ENCODE results near the gene PTPRN2.
"Not testable (repeated sequence)": the region's sequence is repeated elsewhere in the genome, so short reads cannot be mapped to it uniquely, and the experiment has no call there.

Gene PTPRN2

DNA sequence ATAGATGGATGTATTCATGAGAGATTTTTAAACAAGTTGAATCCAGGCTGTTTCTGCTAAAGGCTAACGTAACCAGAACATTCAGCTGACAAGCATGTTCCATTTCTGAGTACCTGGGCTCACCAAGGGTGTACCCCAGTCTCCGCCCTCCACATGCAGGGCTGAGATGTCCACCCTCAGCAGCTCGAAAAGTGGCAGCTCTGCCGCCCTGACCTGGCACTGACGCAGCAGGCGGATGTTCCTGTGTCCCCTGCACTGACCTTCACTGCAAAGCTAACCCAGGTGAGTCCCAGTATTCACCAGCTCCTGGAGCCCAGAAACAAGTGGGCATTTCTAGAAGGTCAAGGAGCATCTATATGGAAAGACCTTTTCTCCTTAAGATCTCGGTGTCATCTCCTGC is 437.4 kb downstream of the PTPRN2 start:
- DNase-seq = no peak

DNA sequence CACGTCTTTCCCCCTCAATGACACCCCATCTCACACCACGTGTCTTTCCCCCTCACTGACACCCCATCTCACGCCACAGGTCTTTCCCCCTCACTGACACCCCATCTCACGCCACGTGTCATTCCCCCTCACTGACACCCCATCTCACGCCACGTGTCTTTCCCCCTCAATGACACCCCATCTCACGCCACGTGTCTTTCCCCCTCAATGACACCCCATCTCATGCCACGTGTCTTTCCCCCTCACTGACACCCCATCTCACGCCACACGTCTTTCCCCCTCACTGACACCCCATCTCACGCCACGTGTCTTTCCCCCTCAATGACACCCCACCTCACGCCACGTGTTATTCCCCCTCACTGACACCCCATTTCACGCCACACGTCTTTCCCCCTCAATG is 440.2 kb downstream of the PTPRN2 start:
- DNase-seq = not testable (repeated sequence)

DNA sequence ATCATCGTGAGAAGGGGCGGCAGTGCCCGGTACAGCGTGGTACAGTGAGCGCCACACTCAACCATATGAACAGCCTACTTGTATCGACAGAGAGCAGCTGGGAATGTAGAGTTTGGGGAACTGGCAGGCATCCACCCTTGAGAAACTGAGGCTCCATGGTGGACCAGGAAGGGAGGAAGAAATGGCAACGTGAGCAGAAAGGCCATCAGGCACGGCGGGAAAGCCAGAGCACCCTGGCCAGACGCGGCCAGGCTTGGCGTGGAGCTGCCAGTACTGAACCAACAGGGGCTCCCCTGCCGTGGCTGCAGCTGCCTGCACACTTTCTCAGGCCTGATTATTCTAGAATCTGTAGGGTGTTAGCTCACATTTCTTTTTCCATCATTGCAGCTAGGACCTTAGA is 442.3 kb downstream of the PTPRN2 start:
- DNase-seq = no peak

DNA sequence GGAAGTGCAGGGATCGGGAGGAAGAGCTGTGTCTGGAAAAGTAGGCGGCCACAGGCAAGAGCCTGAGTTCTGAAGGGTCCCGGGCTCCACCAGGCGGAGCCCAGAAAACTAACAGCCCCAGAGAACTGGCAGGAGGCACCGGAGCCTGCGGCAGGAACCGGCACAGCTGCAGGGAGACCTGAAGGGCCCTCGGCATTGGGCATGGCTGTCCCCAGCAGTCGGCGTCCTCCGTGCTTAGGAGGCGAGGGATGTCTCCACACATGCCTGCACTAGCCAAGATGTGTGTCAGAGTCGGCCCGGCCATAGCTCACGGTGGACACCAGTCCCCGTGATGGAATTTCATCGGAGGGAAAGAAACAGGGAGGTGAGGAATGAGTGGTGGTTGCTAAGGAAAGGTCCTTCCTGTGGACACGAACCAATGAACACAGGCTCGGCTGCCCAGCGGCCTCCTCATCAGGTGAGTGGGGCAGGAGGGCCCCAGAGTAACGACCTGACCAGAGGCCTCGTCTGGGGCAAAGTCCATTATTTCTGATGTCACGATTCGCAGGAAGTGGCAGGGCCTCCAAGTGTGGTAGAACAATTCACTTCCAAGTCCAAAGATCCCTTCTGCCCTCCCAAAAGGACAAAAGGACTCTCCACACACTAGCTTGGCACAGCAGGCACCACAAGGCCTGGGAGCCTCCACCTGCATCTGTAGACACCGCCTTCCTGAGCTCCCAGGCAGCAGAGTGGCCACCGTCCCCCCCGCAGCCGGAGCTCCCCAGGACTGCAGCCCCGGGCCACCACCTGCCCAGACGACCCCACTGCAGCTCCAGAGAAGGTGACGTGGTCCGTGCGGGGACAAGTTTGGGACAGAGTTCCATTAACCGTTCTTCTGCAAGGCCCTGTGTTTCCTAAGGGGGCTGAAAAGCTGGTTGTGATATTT is 444.2 kb downstream of the PTPRN2 start:
- no peak for DNase-seq

DNA sequence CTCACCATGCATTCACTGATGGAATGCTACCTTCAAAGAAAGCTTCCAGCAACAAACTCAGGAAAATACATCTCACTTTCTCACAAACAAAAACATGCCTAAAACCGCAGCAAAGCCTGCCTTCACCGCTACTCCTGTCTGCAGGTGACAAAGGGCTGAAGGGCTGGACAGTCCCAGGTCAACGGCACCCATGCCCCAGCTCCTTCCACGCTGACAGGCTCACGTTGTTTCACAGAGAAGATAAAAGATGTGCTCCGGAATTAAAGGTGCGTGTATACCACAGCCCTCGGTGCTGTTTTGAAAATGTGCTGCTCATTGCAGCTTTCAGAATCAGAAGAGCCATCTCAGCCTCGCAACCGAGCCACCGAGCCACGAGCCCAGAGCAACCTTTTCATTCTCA is 445.0 kb downstream of the PTPRN2 start:
- DNase-seq = no peak

DNA sequence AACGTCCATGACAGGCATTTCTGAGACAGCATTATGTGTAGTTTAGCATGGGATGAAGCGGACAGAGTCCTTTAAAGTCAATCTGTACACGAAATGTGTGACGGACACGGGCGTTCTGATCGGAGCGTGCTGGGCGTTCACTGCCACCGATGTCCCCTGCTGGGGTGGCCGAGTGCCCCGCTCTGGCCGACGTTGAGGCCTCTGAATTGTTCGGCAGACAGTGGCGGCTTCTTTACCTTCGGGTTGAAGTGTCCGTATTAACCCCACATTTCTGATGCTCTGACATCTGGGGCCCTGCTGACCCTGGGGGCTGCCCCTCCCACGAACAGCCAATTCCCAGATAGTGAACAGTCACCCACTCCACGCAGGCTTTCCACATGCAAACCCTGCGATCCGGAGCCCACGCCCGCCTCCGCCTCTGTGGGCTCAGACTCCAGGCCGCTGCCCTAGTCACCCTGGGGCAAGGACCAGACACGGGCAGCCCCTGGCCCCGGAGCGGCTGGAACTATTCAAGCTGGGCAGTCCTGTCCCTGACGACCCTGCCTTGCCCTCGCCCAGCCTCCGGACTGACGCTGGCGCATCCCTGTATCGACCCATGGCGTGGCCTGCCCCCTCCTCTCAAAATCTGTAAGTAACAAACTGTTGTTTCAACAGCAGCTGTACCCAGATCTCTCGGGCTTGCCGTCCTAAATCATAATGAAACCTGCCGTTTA is 445.7 kb downstream of the PTPRN2 start:
- DNase-seq = no peak

DNA sequence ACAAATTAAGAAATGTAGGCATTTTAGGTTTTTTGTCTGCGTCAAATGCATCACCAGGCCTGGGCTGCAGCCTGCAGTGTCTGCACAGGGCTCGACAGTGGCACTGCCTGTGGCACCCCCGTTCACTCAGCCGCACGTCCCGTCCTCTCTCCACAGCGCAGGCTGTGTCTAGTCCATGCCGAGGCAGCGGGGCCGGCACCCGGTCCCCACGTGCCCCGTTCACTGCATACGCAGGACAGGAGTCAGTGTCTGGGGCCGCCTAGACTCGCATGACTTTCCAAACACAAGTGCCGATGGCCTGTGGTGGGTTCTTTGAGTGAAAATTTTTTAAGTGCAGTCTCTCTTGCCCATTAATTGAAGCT is 446.4 kb downstream of the PTPRN2 start:
- DNase-seq = no peak

DNA sequence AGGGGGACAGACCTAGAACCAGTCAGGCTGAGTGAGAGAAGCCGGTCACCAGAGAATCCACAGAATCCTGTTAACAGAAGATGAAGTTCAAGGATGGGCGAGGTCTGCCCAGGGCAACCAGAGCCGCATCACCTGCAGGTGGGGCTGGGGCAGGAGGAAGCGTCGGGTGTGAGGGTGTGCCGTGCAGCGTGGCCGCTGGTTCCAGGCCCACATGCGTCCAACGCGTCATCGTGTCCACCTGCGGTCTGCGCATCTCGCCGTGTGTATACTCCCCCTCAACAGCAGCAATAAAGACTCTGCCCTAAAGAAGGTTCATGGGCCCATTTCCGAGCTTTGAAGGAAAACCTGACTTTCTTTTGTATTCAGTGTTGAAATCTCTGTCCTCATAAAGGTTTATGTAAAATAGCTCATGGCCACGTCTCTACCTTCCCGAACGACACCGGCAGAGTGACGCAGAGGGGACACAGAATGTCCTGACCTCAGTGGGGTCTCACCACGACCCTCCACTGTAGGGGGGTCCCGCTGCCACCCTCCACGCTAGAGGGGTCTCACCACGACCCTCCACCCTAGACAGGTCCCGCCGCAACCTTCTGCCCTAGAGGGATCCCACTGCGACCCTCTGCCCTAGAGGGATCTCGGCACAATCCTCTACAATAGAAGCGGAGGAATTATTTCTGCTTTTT is 446.9 kb downstream of the PTPRN2 start:
- no peak for DNase-seq

DNA sequence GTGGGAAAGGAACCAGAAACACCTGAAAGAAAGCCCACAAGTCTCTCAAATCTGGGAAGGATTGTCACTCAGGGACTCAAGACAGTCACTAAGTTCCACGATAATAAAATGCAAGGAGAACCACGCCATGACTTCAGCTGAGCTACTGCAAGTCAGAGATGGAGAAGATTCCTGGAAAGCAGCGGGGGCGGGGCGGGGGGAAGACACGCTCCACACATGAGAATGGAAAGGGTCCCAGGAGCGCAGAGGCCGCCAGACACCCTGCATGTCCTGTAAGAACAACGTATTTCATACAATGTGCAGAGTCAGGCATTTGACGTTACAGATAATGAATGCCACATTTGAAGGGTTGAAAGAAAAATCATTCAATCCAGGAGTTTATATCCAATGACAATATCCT is 448.1 kb downstream of the PTPRN2 start:
- no peak for DNase-seq

DNA sequence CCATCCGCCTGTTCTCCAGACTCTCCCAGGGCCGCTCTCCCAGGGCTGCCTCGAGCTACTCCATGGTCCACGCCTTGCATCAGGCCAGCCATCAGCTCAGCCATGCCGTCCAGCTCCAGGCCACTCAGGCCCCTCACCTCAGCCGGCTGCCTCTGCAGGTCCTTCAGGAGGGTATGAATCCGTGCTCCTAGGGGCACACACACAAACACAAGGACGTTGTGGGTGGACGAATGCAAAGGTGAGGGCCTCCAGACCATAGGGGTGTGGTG is 449.4 kb downstream of the PTPRN2 start:
- DNase-seq = no peak

DNA sequence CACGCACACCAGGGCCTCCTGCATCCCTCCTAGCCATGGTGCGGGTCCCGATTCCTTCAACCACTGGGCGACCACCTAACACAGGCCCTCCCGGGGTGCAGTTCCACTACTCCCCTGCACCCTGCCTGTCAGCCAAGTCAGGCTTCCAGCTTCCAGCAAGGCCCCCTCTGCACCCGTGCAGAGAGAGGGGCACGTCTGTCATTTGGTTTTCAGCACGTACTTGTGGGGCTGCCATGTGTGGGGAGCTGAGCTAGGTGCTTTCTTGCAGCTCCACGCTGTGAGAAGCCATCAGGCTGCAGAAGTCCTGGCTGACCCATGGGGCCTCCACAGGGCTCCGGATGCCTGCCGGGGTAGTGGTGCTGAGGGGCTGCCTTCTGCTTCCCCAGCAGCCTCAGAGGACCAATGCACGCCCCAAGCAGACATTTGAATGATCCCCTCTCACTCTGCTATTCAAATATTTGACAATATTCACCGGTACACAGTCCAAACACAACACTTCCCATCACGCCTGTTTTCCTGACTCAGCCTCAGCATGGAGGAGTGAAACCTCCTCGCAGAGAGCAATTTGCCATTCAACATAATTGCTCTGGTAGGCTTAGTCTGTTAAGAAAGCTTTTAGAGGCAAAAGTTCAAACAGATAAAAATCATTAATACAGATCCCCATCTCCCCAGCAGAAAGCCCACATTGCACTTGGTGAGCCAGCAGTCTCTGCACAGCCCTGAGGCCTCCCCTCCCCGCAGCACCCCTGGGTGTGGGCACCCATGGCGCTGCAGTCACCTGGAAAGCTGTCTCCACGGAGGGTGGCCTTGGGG is 449.9 kb downstream of the PTPRN2 start:
- DNase-seq = no peak

DNA sequence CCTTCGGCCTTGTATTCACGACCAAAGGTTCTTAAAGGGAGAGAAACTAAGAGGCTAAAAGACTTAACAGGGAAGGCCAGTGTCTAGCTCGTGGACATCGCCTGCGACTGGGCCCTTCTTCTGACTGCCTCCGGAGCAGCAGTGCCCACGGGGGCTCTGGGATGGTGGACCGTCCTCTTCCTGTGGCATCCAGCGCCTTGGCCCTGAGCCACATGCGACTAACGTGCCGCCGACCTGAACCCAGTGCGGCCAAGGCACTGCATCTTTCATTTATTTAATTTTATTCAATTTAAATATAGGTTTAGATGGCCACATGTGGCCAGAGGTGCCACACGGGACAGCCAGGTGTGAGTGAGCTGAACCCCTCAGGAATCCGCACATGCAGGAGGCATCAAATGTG is 451.7 kb downstream of the PTPRN2 start:
- no peak for DNase-seq

DNA sequence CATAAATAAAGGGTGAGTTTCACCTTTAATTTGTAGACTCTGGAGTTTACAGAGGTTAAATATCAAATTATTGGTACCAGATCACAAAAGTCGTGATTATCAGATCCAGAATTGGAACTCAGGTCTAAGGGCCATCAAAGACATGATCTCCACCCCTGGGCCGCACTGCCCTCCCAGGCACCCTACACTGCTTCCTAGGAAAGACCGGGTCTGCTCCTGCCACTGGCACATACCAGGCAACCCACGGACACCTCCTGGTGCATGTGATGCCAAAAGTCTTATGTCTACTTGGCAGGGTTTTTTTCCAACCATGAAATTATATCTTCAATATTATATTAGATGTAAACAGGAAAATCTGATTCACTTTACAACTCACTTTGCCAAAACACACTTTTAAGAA is 452.8 kb downstream of the PTPRN2 start:
- no peak for DNase-seq

DNA sequence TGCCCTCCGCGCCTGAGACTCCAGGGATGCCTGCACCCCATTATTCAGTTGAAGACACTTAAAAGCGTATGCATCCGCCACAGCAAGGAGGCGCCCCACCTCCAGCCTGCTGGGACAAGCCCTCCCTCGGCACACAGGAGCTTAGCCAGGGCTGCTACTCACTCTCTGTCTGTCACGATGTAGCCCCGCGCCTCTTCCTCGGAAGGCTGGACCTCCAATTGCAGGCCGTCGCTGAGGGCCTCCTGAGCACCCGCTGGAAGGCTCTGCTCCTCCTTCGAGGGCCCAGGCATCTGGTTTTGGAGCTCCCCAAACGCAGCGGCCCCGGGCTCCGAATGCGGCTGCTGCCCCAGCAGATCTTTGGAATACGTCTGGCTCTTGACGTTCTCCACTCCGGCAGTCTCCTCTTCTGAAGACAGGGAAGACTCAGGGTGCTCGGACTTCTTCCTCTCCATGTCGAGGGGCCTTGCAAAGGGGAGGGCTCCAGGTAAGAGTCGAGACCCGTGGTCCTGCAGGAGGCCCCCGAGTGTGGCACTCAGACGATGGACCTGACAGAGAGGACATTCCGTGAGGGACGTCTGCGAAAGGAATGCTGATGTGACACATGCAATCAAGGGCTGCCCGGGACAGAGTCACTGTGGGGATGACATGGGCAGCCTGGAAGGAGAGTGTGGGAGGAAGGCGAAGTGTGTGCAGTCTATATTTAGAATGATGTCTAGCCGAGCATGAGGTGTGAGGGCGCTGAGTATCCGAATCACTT is 453.9 kb downstream of the PTPRN2 start:
- DNase-seq = no peak

DNA sequence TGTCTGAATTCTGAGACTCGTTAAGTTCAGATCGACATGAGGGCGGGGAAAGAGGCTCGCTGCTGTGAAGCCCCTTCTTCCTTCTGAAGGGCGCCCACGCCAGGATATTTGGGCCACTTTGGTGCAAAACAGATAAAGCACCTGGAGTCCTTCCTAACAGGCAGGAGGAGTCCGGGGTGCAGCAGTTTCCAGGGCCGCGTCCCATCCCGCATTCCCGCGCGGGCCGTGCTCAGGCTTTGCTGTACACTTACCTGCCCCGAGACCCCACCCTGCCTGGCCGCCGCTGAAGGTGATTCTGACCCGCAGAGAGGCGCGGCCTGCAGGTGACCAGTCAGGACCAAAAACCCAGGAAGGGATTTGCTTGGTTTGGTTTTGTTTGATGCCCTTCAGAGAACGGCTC is 454.6 kb downstream of the PTPRN2 start:
- no peak for DNase-seq

DNA sequence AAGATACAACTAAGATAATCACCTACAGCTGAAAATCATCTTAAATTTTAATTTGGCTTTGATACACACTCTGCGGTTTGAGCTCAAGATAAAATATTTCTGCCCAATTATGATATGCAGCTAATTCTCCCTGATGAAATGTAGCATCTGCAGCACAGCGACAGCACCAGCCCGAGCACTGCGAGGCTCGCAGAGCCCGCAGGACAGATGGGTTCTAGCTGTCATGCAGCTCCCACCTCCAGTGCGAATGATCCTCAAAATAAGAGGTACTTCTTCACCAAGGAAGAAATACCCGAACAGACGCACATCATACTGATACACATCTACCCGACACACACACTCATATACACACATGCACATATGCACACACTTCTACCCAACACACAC is 457.6 kb downstream of the PTPRN2 start:
- no peak for DNase-seq

DNA sequence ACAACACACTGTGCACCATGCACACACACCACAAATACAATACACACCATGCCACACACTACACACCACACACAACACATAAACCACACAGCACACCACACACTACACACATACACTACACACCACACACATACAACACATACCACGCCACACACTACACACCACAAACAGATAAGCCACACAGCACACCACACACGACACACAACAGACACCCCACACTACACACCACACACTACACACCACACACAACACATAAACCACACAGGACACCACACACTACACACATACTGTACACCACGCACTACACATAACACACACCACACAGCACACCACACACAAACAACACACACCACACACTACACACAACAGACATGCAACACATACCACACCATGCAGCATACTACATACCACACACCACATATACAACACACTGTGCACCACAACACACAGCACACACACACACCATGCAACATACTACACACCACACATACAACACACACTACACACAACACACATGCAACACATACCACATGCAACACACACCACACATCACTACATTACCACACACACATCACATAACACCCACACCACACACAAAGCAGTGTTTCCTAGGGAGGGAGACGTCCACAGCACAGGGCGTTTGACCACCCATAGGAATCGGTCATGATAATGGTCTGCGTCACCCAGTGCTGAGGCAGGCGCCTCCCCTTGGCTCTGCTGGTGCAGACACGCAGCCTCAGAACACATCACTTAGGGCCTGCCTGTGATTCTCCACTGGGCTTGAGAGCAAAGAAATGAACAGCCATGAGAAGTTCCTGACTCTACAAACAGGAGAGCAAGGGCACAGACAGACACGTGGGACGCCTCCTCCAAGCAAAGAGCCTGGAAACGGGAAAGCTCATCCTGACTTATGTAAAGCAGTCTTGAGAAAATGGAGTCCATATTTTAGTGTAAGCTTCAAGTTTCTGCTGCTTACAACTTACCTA is 458.3 kb downstream of the PTPRN2 start:
- DNase-seq = no peak

DNA sequence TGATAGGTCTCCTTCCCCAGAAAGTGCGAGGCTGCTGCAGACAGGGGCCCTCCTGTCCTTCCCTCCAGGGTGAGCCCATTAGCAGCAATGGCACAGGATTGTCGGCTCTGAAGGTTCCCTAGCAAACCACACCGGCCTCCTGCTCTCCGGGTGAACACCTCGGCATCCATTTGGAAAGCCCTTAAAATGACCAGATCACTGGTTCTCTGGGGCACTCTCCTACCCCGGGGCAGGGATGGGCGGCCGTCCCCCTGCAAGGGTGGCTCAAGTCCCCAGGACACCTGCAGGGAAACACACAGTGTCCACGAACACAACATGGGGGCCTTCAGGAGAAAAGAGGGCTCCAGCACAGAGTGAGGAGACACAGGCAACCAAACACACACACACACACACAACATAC is 459.1 kb downstream of the PTPRN2 start:
- DNase-seq = no peak

DNA sequence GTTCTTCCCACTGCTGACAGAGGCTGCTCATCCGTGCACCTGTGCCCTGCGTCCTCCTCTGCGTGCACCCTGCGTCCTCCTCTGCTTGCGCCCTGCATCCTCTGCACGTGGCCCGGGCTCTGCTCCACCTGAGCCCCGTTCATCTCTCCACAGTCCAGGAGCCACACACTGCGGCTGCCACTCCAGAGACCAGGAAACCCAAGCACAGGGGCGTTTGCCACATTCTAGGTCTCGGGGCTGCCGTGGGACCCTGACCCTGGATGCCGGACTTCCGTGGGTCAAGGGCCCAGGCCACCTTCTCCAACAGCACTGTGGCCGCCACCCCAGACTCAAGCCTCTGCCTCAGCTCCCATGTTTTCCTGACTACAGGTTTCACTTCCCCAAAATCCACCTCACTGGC is 460.4 kb downstream of the PTPRN2 start:
- DNase-seq = no peak

DNA sequence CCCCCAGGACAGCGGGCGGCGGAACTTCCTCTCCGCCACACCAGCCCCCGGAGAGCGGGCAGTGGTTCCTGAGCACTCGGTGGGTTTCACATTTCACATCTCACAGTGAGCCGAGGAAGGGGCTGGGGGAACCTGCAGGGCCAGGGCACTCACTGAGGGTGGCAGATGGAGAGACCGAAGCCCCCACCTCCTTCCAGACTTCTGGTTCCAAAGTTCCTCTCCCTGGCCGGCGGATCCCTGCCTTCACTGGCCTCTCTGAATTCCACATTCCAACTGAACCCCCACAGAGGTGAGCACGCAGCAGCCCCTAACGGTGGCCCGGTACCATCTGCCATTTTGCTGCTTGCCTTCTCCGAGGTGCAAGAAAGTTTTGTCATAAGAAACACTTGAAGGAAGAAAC is 461.0 kb downstream of the PTPRN2 start:
- DNase-seq = no peak

DNA sequence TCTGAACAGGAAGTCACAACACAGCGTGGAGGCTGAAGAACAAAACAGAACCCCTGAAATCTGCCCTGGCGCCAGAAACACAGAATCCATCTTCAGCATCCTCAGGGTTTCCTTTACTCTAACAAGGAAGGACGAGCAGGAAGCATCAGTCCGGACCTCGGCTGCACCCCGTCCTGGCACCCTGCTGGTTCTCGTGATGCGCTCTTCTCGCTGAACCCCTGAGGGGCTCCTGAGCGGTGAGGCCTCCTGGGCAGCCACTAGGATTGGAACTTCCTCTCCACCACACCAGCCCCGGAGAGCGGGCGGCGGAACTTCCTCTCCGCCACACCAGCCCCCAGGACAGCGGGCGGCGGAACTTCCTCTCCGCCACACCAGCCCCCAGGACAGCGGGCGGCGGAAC is 461.9 kb downstream of the PTPRN2 start:
- DNase-seq = no peak

Measured in inflammatory macrophage (primary cell).